ENCODE data around the gene VPS13A.

DNA sequence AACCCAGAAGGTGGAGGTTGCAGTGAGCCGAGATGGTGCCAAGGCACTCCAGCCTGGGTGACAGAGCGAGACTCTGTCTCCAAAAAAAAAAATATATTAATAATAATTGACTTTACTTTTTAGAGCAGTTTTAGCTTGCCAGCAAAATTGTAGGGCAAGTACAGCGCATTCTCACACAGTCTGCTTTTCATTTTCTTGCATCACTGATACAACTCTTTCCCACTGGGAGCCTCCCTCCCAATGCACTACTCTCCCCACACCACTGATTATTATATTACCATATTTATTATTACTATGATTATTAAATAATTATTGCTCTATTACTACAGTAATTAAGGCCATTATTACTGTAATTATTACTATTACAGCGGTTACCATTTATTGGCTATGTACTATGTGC is 257.9 kb downstream of the VPS13A start:
- TF ChIP-seq POLR2A (IDR thresholded peaks at IDR 0.05; ENCODE audit: extremely low read depth, insufficient read length) (no peak), MYC (IDR thresholded peaks at IDR 0.05; ENCODE audit: low read depth, low read length) (no peak)
- TF ChIP-seq, protein P1, sequence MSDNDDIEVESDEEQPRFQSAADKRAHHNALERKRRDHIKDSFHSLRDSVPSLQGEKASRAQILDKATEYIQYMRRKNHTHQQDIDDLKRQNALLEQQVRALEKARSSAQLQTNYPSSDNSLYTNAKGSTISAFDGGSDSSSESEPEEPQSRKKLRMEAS (IDR thresholded peaks at IDR 0.05; ENCODE audit: low read depth, low read length) = no peak
- TF ChIP-seq, protein P2, sequence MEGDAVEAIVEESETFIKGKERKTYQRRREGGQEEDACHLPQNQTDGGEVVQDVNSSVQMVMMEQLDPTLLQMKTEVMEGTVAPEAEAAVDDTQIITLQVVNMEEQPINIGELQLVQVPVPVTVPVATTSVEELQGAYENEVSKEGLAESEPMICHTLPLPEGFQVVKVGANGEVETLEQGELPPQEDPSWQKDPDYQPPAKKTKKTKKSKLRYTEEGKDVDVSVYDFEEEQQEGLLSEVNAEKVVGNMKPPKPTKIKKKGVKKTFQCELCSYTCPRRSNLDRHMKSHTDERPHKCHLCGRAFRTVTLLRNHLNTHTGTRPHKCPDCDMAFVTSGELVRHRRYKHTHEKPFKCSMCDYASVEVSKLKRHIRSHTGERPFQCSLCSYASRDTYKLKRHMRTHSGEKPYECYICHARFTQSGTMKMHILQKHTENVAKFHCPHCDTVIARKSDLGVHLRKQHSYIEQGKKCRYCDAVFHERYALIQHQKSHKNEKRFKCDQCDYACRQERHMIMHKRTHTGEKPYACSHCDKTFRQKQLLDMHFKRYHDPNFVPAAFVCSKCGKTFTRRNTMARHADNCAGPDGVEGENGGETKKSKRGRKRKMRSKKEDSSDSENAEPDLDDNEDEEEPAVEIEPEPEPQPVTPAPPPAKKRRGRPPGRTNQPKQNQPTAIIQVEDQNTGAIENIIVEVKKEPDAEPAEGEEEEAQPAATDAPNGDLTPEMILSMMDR (IDR thresholded peaks at IDR 0.05; ENCODE audit: low read depth, low read length) = no peak
